Endothelial cell of umbilical vein (primary cell): ENCODE measurements around the gene RAB12.

Experiments
- CTCF ChIP-seq, 2 donors: IDR thresholded peaks; 1 replicate in 1 of 2; 2 replicates in 1 of 2; pipeline ENCODE4 v1.5.1; 2011; ENCODE audit warnings: low read length in 2 of 2, mild to moderate bottlenecking in 2 of 2, moderate library complexity in 2 of 2, control low read depth in 1 of 2, inconsistent platforms in 1 of 2, low read depth in 1 of 2; ENCODE audit not compliant: insufficient read depth in 1 of 2; ENCODE audit errors: extremely low read depth in 1 of 2
- EZH2 ChIP-seq: IDR thresholded peaks from 2 replicates; pipeline ENCODE4 v1.6.1; 2012; ENCODE audit warnings: borderline replicate concordance, low read depth, mild to moderate bottlenecking, moderate library complexity, low read length, inconsistent platforms; ENCODE audit not compliant: severe bottlenecking
- POLR2AphosphoS5 ChIP-seq: IDR thresholded peaks from 2 replicates; pipeline ENCODE4 v1.6.1; 2012; ENCODE audit warnings: low read depth, mild to moderate bottlenecking, control low read depth, low read length, moderate library complexity; ENCODE audit not compliant: insufficient read depth

GRCh38 chr18:8662560-8663255, 53.5 kb downstream of the RAB12 start:
- TF ChIP-seq POLR2AphosphoS5 (no peak), CTCF (IDR thresholded peaks at IDR 0.05; ENCODE audit: extremely low read depth in 1 of 2, insufficient read depth in 1 of 2, low read depth in 1 of 2, low read length in 2 of 2) (no peak), EZH2 (no peak)
